NCI-H446 (cell line): Measurements from ENCODE around the gene MED12L.

ENCODE experiments used
- DNase-seq, 2 experiments: peaks; one replicate each; lab custom pipeline; 2025; lab: John Stamatoyannopoulos, UW

The MED12L gene

DNA sequence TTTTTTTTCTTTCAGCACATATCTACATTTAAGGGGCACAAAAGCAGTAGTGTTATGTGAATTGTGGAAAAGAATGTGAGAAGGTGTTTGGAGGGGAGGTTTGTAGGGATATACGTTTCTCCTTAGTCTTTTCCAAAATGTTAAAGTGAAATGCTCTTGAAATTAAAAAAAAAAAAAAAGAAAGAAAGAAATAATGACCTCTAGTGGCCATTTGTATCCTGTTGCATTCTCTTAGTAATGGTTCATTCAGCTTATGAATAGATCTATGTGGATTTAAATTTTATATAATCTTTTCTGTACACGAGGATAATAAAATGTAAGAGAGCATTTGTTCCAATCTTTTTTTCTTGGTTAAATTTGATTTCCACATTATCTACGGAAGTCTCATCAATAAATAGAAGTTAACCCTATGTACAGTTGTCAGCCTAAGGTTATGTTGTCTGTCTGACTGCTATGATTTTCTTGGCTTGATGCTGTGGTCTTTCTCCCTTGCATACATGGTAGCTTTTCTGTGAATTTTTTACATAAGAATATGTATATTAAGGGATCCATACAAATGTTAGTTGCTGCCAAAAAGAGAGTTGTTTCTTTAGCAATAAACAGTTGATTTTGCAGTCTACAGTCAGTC lies 242.2 kb downstream of the MED12L start:
- peak in 1 of 2 experiments; percentile 21 for DNase-seq

- DNase-seq, result no peak
These were observed 243.0 kb downstream of the MED12L start for GRCh38 chr3:151328298-151328995.

DNA sequence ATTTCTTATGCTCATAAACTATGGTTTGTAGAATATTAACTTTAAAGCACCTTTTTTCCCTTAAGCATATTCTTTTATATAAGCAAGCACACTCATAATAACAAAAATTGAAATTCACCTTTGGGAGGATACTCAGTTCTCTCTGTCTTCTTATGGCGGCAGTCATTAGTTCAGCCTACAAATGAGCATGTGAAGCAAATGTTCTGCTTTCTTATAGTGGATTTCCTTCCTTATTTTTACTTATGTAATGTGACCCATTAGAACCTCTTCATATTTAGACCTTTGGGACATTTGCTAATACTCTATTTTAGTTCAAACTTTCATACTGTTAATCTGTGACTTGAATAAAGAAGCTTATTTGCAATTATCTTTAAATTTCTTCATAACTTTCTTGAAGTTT lies 243.9 kb downstream of the MED12L start, which contains the start of gene P2RY13:
P2RY13 (minus strand) TSS at position 187 of the 400 bp plus-strand sequence; CDS start at position 166, 21 bp downstream.
- no peak for DNase-seq

DNA sequence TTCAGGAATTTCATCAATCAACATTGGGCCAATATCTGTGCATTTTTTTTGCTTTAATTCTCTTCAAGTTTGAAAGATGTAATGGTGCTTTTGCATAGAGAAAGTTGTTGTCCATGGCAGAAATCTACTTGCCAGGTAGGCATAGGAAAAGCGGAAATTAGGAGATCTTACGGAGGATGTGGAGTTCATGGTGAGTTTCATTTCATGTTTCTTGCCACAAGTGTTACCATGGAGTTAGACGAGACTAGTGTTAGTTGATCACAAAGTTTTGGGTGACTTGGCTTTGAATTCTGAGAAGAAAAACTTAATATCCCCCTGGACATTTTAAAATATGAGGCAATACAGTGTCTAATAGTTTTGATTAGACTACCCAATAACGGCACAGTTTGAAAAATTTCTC lies 244.9 kb downstream of the MED12L start:
- no peak for DNase-seq

GRCh38 chr3:151330899-151331298 lies 245.4 kb downstream of the MED12L start:
- DNase-seq, result no peak

- DNase-seq, result no peak
These were observed 246.2 kb downstream of the MED12L start for GRCh38 chr3:151331696-151332095.

DNA sequence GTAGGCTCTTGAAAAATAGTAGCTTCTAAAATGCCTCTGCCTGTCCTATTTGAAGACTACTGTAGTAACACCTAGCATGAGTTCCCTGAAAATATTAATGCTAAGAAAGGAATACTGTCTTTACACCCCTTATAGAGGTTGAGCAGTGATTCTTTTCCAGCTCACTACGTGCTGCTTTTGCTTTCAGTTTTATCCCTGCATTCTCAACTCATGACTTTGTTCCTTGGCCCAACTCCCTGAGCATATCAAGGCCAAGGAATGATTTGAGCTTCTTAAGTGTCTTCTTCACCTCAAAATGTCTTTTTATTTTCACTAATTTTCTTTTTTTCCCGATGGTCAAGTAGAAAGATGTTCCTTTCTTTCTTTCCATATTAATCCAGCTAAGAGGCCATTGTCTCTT lies 260.4 kb downstream of the MED12L start:
- no peak for DNase-seq

- DNase-seq, result no peak
These were observed 260.8 kb downstream of the MED12L start for GRCh38 chr3:151346292-151346691.

- DNase-seq, result no peak
These were observed 262.0 kb downstream of the MED12L start for GRCh38 chr3:151347432-151347831.

DNA sequence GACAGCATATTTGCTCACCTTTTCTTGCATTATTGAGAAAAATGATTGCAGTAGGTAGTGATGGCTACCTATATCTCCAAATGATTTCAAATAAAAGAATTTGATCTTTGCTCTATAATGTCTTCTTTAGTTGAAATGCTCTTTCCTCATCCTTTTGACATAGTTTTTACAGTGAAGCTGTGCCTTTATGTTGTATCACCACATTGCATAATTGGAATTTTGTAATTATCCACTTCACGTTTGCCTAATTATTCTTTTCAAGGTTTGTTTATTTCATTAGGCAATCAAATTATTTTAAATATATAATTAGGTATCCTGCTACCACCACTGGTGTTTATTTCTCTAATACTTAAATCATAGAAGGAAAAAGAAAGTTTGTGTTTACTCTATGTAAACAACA lies 265.2 kb downstream of the MED12L start:
- no peak for DNase-seq

DNA sequence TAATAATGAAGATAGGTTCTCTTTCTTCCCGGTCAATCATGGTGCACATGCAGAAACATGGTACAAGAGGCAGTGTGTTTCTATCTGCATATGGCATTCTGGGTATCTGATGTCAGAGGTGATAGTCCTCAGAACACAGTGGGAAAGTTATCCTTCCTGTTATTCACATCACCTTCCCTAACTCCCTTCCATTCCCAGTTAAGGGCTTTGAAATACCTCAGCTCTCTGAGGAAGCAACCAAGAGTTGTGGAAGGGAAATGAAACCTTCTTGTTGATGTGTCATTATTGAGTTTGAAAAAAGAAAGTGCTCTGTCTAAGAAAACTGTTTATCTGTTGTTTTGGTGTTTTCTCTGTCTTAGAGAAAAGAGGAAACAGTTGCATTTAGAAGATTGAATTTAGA lies 265.8 kb downstream of the MED12L start:
- DNase-seq, result no peak

DNA sequence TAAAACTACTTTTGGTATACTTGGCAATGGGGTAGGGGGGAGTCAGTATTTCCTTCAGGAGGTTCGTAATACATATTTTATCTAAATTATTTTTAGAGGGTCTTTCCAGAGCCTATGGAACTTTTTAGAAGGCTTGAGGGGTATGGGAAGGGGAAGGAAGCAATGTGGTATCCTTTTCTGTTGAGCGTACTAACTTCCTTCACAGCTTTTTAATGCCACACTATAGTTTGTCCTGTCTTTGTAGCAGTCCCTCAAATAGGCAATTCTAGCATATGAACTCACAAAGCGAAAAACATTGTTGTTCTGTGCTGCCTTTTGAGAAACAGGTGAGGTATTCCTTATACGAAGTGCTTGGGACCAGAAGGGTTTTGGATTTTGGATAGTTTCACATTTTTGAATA lies 266.2 kb downstream of the MED12L start:
- DNase-seq, result no peak

DNA sequence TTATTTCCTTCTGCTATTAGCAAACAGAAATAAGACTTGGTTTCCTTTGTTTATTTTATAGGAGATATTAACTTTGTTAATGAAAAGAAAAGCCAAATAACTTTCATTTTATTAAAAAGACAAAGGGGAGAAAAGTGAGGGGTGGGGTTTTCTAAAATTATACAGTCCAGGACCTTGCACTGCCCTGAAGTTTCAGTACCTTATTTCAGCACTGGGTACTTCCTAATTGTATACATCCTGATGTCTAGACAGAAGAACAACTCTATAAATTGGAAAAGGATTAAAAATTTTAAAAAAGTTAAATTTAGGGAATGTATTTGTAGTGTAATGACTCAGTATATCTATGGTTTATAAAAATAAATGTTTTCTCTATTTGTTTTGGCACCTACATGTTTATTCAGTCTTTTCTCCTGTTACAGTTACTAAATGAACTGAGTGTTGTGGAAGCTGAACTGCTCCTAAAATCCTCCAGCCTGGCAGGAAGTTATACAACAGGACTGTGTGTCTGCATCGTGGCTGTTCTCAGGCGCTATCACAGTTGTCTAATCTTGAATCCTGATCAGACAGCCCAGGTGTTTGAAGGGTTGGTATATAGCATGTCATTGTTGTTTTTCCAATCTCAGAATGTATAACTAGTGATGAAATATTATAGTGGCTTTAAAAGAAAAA lies 271.5 kb downstream of the MED12L start:
- DNase-seq, result no peak

DNA sequence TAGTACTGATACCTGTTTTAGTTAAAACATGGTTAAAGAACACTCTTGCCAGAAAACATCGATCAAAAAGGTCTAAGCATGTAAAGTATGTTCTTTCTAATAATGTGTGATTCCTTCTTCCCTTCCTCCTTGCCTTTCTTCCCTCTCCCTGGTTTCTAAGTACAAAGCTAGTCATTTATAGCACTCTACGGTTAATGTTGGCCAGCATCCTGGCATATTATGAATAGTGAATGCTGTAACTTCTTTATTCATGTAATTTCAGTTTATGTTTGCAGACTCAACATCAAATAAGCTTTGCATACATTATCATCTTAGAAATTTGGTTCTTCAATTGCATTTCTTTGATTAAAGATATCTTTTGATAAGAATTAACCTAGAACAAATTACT lies 272.0 kb downstream of the MED12L start:
- no peak for DNase-seq

GRCh38 chr3:151362751-151363174 lies 277.3 kb downstream of the MED12L start:
- no peak for DNase-seq

GRCh38 chr3:151366993-151367392 lies 281.5 kb downstream of the MED12L start:
- DNase-seq, result no peak

GRCh38 chr3:151367448-151367847 lies 282.0 kb downstream of the MED12L start:
- DNase-seq, result no peak

DNA sequence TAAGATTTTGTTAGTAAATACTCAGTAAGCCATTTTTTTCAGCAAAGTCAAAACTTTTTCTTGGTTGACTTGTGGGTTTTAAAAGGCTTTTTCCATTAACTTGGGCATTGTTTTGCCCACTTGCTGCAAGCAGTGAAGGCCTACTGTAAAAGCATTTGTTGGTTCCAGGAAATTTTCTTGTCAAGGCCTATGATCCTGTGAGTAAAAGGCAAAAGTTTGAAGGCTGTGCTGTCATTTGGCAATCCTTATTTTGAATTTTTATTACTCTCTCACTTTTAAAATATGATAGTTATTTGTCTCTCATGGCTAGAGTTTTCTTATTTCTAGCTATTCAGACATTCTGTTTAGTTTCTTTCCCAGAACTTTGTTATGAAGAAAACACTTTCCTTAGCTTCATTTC lies 286.1 kb downstream of the MED12L start:
- no peak for DNase-seq

DNA sequence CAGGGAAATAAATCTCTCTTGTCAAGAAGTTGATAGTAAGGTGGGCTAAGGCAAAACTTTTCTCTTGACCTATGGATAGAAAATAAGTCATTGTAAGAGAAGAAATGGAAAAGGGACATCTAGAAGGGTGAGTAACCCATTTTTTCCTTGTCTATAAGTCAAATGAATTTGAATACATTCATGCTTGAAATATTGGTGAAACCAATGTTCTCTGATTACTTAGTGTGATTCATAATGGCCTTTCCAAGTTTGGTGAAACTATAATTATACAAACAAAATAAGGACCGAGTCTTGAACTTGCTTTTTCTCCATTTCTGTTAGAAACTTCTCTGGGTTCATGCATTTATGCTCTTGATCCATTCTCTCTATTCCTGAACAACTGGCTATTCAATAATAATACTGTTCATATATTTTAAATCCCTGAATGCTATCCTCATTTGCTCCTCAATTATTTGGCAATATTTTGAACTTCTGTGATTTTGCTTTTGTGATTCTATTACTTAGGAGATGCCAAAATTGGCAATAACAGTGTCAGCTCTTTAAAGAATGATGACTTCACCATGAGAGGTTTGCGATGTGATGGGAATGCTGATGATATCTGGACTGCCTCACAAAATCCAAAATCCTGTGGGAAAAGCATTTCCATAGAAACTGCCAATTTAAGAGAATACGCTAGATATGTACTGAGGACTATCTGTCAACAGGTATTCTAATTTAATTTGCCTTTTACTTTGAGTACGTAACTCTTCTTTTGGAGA lies 286.8 kb downstream of the MED12L start:
- DNase-seq, result no peak

- DNase-seq, result no peak
These were observed 292.4 kb downstream of the MED12L start for GRCh38 chr3:151377768-151378385.

GRCh38 chr3:151379083-151379734 lies 293.7 kb downstream of the MED12L start:
- no peak for DNase-seq
